Activated naive CD4-positive, alpha-beta T cell treated with anti-CD3 and anti-CD28 coated beads, Interleukin-2, amount 50 U/mL, for 16 hours (primary cell): ENCODE results near the gene RARB.
A peak's percentile ranks its signal among the peaks of the same experiment; 100 is the strongest.

Experiments
- DNase-seq: peaks from one replicate; pipeline ENCODE4 v3.0.0-alpha.2; 2020

Gene RARB

DNA sequence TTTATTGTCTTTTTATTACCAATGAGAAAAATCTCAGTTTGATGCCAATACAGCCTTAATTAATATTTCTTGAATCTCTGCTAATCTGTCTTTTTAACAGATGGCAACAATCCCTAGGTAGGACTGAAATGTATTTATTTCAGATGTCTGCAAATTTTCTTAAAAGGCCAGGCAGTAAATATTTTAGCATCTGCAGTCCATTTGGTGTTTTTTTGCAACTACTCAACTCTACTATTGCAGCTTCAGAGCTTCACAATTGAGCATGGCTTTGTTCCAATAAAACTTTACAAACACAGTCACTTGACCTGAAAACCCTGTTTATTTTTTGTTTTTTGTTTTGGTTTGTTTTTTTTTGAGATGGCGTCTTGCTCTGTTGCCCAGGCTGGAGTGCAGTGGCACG, 82.7 kb downstream of the RARB start:
- no peak for DNase-seq

- no peak for DNase-seq
Measured at GRCh38 chr3:25511972-25512721, 84.1 kb downstream of the RARB start.

DNA sequence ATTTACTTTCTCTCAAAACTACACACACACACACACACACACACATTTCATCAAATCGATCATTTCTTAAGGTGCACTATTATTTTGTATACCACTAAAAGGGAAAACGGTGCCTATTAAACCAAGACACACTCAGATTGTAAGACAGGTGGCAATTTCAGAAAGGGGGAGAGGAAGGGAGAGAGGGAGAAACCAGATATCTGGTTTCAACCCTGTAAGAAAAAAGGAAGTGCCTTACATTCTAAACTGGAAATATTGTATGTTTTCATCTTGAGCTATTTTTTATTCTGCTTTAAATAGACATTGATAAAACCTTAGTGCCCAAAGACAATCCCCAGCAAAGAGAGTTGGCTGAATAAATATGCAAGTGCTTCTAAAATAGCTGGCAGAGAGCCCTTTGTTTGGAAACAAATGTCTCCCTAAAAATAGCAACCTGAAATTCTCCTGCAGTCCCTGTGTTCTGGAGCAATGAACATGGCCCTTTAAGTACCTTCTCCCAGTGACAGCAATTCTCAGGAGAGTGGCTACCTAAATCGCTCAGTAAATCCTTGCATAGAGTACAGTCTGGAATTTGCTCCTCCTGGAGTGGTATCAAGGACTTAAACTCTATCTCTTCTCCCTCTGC, 85.7 kb downstream of the RARB start:
- DNase-seq: no peak

DNA sequence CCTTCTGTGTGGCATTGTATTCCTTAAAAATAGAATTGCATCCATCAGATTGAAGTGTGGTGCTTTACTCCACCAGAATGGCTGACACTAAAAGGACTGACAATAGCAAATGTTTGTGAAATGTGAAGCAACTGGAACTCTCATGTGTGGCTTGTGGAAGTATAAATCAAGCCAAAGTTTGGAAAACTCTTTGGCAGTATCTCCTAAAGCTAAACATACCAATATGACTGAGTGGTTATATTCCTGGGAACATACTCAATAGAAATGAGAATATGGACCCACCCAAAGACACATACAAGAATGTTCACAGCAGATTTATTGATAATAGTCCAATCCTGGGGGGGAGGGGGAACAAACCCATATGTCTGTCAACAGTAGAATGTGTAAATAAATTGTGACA, 87.1 kb downstream of the RARB start:
- DNase-seq: no peak

DNA sequence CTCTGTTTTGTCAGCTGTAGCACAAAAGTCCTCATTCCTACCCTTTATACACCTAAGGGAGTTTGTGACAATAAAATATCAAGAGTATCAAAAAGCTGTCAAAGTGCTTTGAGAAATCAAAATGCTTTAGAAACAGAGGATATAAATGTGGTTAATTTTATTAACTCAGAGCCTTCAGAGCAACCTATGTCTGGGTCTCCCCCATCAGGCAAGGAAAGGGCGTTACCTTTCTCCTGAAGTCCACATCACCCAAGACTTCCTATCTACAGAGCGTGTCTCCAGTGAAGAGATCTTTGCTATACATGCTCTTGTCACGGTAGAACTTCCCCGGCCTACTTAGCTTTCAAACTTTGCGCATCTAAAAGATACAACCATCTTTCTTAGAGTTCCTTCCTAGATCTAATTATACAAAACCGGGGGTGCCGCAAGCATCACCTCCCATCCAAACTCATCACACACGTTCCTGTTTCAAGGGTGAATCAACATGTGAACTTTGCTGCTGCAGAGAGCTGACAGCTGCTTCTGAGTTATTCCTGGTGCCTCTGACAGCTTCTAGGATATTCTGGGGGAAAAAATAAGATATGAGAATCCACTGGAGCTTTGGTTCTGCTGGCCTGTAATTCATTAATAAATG, 93.0 kb downstream of the RARB start:
- DNase-seq: no peak

GRCh38 chr3:25527336-25527735, 99.3 kb downstream of the RARB start:
- DNase-seq: no peak

DNA sequence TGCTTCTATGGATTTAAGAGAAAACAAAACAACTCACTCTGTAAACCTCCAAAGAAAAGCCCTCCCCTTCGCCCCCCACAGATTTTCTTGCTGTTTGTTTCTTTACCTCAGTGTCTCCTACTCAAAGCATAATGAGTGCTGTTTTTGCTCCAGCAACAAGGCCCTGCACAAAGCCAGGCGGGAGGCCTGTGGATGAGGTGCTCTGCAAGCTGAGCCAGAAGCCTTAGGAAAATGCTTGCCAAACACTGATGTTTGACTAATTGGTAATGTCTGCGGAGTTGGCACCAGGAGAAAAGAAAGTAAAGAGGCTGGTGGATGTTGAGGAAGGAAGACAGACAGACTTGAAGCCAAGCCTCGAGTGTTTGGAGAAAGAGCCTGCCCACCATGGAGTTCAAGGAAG, 99.7 kb downstream of the RARB start:
- DNase-seq: no peak

- no peak for DNase-seq
Measured at GRCh38 chr3:25531971-25532370, 103.9 kb downstream of the RARB start.

GRCh38 chr3:25532431-25533162, 104.5 kb downstream of the RARB start:
- peak; percentile 14 for DNase-seq

DNA sequence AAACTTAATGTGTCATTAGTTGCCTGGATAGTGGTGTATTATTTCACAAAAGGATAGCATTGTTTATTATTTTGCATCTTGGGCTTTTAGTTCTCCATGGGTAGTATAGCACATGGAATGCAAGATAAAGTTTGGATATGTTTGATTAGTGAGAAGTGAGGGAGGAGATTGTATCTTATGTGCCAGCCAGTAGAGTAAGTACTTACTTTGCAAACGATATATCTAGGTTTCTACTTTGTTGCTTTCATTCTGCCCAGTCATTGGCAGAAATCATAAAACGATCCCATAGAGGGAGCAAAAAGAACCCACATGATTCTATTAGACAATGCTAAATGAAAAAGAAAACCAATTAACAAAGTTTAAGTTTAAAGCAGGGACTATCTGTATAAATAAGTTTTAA, 105.3 kb downstream of the RARB start:
- no peak for DNase-seq

DNA sequence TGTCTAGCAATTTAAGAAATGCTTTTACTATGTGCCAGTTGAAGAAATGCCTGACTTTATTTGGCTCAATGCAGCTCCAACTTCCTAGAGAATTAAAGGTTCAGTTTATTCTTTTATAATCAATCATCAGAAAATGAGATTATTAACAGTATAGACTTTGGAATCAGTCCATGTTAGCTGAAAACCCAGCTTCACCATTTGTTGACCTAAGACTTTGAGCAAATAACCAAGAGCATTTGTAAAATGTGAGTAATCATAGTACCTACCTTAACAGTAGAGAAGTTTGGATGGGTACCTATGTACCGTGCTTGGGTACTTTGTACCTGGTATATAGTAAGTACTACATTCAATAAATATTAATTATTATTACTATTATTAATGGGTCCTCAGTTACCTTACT, 105.9 kb downstream of the RARB start:
- DNase-seq: no peak

- no peak for DNase-seq
Measured at GRCh38 chr3:25536521-25537391, 108.7 kb downstream of the RARB start.

- DNase-seq: no peak
Measured at GRCh38 chr3:25537516-25537915, 109.5 kb downstream of the RARB start.

- DNase-seq: no peak
Measured at GRCh38 chr3:25540273-25540672, 112.2 kb downstream of the RARB start.

DNA sequence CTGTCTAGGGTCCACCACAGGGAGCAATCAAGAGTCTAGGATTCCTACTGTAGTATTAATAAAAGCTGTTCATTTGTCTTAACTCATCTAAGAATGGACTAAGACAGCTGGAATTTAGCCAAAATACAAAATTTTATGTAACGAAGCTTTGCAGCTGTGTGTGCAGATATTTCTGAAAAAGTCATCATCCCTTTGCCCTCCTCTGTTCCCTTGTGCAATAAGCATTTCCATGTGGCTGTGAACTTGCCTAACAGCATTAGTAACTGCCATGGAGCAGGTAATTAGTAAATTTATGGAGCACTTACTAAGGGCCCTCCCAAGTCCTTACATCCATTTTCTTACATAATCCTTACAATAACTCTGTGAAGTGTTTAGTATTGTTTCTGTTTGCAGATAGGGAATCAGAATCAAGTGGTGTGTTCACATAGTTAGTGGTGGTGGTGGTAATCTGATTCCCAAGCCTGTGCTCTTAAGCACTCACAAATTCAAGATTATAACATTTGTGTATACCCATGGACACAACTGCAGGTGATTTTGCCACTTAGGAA, 114.5 kb downstream of the RARB start:
- no peak for DNase-seq

DNA sequence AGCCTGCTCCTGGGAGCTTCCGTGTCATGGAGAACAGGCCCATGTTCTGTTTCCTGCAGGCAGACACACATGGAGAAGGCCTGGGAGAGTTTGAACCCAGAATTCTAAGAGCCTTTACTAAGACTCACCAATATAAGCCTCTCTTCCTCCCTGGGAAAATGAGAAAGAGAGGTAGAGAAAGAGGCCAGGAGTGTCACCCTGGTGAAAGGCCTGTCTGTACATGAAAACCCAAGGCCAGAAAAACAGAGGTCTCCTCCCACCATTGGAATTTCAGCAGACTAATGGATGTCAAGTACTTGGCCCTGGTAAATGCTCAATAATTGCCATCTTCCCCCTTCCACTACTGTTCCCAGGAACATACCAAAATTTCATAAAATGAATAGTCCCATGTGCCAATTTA, 119.0 kb downstream of the RARB start:
- DNase-seq: no peak

DNA sequence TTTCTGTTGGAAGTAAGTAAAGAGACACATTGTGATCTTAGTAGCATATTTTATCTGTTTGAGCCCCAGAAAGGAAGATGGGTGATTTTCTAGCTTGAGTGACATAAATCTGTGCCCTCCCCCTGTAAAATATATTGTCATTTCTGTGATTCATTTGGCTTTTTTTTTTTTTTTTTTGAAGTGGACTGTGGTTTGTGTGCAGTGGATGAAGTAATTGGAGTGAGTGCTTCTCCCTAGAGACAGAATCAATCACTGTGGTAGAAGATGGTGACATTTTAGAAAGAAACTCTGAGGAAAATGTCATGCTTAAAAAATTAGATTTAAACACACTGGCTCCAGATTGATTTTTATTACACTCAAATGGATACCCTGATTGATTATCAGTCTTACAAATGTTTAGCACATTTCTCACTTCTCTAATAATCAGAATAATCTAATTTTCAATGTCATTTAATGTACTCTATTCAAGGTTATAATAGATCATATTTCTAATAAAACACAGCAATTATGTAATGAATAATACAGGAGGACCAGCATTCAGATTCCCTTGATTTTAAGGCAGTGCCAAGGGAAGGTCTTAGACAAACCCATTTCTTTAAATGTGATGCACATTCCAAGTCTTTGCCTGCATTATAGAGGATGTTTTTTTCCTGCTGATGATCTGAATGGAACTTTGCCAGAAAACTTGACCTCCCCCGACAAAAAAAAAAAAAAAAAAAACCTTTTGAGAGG, 120.0 kb downstream of the RARB start:
- DNase-seq: no peak

- DNase-seq: no peak
Measured at GRCh38 chr3:25548836-25549235, 120.8 kb downstream of the RARB start.

- DNase-seq: no peak
Measured at GRCh38 chr3:25552251-25552650, 124.2 kb downstream of the RARB start.

DNA sequence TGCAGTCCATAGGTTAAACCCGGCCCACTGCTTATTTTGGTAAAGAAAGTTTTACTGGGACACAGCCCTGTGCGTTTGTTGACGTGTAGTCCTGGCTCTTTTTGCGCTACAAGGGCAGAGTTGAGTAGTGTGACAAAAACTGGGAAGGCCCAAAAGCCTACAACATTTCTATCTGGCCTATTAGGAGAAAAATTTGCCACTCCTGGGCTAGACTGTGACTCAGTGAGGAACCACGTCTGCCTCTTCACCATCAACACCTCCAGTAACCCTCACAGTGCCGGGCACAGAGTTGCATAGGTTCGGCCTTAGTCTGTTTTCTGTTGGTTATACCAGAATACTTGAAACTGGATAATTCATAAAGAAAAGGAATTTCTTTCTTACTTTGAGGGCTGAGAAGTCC, 126.3 kb downstream of the RARB start:
- no peak for DNase-seq

- DNase-seq: no peak
Measured at GRCh38 chr3:25555695-25556437, 127.8 kb downstream of the RARB start.
